GM18909 (cell line): ENCODE measurements around the gene RADIL.

Experiments
- ATAC-seq: cut with Tn5 transposase; IDR thresholded peaks from one replicate; pipeline ENCODE4 v1.9.1; 2021; ENCODE audit warnings: mild to moderate bottlenecking; ENCODE audit not compliant: unreplicated experiment, poor library complexity

The RADIL gene

GRCh38 chr7:4882169-4883032, 1.1 kb downstream of the RADIL start:
- ATAC-seq, result no peak

DNA sequence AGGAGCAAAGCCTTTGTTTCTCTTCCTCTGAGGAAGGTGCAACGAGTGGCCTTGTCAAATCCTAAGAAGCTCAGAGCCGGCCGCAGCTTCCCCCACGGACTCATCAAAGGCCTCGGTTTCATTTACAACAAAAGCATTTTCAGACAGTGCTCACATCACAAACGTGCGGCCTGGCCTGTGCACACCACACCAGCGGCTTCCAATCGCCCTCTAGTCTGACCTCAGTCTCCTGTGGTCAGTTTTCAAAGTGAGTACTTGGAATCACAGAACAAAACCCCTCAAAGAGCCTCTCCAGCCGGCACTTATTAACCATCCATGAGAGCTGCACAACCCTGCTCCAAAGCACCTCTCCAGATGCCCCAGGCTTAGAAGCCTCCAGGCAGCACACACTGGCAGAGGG, 3.3 kb downstream of the RADIL start:
- no peak for ATAC-seq

DNA sequence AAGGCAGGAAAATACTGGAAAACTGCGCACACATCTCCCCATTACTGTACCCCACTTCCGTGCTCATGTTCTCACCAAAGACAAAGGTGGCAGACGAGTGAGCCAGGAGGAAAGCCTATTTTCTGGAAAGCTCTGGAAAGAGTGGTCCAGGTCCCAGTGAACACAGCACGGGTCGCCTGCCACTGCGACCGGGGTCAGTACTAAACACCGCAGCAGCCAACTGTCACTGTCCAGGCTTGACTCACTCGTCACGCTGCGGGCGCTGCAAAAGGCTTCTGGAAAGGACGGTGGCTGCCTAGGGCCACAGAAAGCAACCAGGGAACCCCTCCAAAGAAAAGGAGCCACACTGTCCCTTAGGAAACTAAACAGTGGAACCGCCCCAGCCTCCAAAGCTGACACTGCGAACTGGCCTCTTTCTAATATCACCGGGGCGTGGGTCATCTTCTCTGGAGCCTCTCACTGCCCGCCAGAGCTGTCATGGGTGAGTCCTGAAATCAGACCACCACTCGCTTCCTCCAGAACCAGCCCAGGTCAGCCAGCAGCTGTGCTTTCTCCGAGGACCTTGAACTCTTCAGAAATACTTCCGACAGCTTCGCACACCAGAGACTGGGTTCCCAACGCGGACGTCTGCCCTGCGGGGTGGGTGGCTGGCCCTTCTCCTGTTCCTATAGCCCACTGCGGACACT, 4.0 kb downstream of the RADIL start:
- no peak for ATAC-seq

DNA sequence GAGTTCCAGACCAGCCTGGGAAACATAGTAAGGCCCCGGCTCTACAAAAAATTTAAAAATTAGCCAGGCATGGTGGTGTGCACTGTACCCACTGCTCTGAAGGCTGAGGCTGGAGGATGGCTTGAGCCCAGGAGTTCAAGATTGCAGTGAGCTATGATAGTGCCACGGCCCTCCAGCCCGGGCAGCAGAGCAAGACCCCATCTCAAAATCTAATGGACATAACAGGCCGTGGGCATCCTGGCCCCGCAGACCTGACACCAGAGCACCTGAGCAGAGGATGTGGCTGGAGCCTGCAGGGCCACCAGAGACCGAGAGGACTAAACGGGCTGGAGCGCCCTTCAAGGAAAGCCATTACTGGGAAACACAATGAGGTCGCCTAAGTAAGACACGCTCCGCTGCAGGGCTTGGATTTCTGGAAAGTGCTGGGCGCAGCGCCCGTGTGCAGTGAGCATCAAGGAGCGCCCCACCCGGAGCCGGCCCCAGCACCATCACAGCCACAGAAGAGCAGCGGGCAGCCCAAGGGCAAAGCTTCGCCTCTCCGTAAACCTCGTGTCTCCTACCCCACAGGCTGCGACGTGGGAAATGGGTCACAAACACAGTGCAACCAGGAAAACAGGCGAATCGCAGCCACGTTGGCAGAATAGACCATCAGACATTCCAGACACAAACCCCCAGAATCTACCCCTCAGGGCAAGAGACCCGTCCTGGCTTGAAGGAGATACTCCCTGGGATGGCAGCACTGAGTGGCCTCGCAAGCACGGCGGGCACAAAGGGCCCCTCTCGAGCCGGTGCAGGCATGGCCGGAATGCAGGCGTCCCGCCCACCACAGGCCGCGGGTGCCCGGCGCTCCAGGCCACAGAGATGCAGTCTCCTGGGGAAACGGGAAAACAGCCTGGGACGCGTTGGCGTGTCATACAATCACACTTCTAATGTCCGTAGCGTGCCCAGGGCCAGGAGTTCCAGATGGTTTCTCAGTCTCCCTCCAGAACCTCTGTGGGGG, 4.9 kb downstream of the RADIL start:
- ATAC-seq, result no peak

DNA sequence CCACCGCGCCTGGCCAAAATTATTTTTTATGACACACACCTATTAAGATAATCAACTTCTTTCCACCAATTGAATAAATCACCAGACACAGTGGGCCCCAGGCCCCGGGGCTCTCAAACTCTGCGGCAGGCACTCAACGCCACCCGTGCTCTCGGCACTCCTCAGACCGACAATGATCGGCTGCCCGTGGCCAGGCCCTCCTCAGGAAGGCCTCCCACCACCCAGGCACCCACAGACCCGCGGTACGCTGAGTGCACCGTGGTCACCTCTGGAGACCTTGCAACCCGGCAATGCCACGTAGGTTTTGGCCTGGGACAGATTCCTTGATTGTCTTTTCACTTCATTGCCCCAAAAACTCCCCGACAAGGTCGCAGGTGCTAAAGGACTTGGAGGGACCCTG, 6.9 kb downstream of the RADIL start:
- no peak for ATAC-seq

GRCh38 chr7:4875391-4875790, 8.1 kb downstream of the RADIL start:
- no peak for ATAC-seq

- ATAC-seq, result no peak
Measured at GRCh38 chr7:4873071-4873944, 10.2 kb downstream of the RADIL start.

GRCh38 chr7:4871930-4872675, 11.4 kb downstream of the RADIL start:
- no peak for ATAC-seq

- ATAC-seq, result no peak
Measured at GRCh38 chr7:4871056-4871680, 12.3 kb downstream of the RADIL start.

GRCh38 chr7:4868493-4868892, 15.0 kb downstream of the RADIL start:
- no peak for ATAC-seq

- ATAC-seq, result no peak
Measured at GRCh38 chr7:4866528-4867496, 16.7 kb downstream of the RADIL start.

DNA sequence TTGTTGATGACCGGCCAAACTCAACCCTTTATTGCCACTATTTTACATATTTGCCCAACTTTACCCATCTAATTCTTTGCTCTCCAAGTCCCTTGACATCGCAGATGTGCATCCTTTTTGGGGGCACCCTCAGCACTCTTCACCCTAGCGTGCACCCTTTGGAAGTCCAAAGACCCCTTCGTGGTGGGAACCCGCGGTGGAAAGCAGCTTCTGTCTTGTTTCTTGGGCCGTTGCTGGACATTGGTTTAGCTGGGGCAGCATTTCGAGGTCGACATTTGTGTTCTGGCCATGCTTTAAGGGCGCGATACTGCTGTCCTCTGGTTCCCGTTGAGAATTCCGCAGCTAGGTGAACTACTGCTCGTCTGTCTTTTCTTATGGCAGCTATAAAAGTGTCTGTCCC, 21.4 kb downstream of the RADIL start:
- ATAC-seq, result no peak

DNA sequence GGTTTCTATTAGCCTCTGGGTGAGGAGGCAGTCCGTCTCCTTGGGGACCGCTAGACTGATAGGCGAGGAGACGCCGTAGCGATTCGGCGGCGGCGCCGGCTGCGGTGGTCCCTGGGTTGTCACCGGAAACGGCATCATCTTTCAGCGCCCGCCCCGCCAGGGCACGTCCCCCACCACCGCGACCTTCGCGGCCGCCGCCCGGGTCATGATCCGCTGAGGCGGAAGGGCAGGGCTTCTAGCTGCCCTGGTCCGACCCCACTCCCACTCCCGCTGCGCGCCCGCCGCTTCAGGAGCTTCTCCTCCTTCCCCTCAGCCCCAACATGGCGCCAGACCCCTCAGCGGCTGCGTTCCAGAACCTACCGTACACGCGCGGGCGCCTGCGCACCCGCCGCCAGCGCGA, 21.8 kb downstream of the RADIL start, which contains the start of gene PAPOLB:
PAPOLB (minus strand) TSS at position 358 of the 400 bp plus-strand sequence; CDS start at position 138, 220 bp downstream.
- no peak for ATAC-seq

DNA sequence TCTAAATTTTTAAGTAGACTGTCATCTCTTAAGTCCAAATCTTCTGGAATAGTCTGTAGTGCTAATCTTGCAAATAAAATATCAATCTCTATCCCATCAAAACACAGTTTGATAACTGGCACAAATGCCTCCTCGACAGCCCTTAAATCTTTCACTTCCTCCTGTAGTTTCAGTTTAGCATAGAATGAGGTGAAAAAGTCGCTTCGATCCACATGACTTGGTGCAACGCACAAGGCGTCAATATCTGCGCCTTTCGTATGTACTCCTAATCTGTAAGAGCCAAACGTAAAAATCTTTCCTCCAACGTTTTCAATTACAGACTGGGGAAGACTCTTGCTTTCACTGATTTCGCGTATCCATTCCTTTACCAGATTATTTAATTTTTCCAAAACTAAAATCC, 22.3 kb downstream of the RADIL start:
- no peak for ATAC-seq

GRCh38 chr7:4857189-4857588, 26.3 kb downstream of the RADIL start:
- no peak for ATAC-seq

- no peak for ATAC-seq
Measured at GRCh38 chr7:4856336-4857057, 27.0 kb downstream of the RADIL start.

DNA sequence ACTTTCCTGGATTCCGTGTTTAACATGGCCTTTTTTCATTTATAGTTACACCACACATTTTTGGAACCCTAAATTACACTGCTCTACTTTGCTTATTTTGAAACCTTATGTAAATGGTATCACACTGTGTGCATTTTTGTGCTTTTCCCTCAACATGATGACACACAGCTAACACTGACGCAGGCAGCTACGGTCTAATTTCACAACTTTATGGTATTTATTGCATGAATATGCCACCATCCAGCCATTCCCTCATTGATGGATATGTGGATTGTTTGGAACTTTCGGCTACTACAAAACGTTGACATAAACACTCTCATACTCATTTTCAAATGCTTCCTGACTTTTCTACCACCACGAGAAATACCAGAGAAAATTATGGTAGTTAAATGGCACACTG, 28.6 kb downstream of the RADIL start:
- ATAC-seq, result no peak
